ENCODE data around the gene KCNH4.
"Not testable (repeated sequence)": the region's sequence is repeated elsewhere in the genome, so short reads cannot be mapped to it uniquely, and the experiment has no call there.

Gene KCNH4

DNA sequence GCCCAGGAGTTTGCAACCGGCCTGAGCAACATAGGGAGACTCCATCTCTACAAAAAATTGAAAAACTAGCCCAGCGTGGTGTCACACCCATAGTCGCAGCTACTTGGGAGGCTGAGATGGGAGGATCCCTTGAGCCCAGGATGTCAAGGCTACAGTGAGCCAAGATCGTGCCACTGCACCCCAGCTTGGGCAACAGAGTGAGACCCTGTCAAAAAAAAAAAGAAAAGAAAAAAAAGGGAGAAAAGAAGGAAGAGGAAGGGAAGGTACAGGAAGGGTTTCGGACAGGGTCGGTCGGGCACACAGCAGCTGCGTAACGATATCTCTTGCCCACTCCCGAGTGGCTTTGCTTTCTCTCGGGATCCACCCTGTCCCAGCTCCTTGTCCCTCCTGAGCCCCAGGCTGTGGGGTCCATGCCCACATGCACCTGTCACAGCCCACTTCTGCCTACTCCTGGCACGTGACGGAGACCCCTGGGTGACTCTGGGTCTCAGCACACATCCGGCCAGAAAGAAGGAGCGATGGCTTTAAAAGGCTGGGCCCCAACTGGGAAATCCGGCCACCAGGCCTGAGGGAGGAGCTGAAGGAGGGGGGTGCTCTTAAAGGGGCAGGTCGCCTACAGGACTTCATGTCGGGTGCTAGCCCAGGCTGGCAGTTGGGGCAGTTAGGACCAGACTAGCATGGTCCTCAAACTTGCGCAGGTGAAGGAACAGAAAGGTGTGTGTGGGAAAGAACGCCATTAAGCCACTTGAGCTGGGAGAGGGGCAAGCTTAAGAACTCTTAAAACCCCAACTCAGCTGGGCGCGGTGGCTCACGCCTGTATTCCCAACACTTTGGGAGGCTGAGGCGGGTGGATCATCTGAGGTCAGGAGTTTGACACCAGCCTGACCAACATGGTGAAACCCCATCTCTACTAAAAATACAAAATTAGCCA, 13.3 kb upstream of the KCNH4 start, which contains the start of gene GHDC:
Gene GHDC, minus strand, starts transcription at position 526 of the 931 bp plus-strand sequence. CDS start 913 bp downstream, outside the sequence.
- peak; percentile 83 for DNase-seq

DNA sequence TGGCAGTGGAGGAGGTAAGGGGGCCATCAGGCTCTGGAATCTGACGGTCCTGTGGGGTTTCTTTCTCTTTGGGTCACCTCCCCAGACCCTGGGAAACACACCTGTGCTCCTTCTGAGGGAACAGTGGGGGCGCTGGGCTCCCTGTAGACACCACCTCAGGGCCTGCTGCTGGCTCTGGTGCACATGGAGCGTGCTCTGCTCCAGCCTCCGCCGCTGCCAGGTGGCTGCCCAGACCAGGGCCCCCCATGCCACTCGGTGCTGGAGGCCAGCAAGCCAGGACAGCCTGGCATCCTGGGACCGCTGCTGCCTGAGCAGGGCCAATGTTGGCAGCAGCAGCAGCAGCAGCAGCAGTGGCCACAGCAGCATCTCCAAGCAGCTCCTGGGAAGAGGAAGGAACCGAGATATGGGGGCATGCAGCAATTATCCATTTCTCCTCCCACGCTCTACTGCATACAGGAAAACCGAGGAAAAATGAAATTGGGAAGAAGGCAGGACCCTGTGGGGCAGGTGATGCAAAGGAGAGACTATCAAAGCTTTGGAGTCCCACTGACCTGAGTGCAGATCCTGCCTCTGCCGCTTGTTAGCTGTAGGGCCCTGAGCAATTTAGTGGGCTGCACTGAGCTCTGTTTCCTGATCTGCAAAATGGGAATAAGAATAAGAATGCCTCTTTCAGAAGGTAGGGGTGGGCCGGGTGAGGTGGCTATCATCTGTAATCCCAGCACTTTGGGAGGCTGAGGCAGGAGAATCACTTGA, 12.4 kb upstream of the KCNH4 start:
- DNase-seq, result no peak

DNA sequence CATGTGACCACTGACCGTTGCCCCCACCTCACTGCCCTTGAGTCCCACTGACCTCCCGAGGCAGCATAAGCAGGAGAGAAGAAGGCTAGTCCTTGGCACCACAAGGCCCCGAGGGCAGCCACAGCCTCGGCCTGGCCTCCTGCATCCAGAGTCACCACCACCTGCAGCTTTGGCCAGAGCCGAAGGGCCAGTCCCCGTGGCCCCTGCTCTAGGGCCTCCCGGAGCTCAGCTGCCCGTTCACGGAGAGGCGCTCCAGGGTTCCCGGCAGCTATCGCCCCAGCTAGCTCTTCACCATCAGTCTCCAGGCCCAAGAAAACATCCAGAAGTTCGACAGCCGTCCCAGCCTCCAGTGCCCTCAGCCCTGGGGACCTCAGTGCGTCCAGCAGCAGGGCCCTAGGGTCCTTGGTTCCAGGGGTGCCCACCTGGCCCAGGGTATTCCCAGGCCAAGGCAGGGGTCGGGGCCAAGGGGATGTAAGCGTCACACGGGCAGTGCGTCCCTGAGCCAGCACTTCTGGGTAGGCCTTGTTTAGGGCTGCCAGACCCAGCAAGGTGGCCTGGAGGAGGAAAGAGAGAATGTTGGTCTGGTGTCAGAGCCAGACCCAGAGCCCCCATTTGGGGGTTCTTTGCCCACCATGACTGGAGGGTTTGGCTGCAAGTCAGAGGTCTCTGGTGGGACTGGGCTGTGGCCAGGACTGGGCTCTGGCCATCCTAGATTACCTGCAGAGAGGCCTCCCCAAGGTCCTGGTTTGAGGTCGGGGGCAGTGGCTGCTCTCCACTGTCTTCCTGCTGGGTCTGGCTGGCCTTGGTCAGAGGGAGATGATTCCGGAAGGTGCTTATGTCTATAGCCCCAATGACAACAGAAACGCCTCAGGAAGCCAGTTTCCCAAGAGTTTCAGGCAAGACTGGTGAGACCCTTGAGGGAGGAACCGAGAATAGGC, 11.5 kb upstream of the KCNH4 start:
- DNase-seq, result no peak

DNA sequence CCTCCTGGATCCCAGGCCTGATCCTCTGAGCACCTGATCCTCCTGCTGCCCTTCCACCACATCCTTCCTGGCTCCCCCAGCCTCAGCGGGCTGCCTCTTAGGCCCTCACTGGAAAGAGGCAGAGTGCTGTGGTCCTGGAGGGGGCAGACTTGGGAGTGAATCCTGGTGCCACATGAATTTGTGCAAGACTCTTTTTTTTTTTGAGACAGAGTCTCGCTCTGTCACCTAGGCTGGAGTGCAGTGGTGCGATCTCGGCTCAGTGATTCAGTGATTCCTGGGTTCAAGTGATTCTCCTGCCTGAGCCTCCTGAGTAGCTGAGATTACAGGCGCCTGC, 10.3 kb upstream of the KCNH4 start:
- DNase-seq, result no peak

DNA sequence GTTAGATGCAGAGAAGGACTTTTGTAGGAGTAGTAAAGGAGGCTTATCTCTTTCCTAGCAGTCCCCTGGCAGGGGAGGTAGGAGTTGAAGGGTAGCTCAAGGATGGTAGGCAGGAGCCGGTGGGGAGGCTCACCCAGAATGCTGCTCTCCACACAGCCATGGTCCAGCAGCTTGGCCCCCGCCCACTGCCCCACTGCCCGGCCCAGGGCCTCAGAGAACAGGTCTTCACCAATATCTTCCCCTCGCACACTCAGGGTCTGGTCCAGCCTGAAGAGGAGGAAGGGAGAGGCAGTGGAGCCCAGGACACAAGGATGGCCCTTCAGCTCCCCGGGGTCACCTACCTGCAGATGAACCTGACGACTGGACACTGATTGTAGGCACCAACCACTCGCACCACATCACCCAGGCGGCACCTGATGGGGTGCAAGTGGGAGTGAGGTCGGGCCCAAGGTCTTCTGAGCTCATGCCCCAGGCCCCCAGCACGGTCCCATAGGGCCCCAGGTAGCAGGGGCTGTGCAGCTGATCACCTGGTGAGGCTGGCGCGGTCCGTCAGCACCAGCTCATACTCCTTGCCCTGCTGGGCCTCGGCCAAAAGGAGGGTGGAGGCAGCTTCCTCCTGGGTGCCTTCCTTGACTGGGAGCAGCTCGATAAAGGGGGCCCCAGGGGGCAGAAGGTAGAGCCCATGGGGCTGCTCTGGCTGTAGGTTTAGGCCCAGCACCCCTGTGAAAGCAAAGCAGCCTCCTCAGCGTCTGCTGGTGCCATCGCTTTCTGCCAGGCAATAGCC, 9.7 kb upstream of the KCNH4 start:
- no peak for DNase-seq

DNA sequence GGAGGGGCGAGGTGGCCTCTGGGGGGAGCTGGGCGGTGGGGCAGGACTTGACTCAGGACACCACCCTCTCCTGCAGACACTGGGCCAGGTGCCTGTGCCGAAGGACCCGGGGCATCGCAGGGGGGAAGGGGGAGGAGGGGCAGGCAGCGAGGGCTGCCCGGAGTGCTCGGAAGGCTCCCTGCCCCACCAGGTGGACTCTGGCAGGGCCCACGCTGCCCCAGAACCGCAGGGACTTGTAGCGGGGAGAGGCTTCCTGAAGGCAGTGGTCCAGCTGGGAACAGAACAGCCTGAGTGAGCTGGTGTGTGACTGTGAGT, 8.7 kb upstream of the KCNH4 start:
- no peak for DNase-seq

DNA sequence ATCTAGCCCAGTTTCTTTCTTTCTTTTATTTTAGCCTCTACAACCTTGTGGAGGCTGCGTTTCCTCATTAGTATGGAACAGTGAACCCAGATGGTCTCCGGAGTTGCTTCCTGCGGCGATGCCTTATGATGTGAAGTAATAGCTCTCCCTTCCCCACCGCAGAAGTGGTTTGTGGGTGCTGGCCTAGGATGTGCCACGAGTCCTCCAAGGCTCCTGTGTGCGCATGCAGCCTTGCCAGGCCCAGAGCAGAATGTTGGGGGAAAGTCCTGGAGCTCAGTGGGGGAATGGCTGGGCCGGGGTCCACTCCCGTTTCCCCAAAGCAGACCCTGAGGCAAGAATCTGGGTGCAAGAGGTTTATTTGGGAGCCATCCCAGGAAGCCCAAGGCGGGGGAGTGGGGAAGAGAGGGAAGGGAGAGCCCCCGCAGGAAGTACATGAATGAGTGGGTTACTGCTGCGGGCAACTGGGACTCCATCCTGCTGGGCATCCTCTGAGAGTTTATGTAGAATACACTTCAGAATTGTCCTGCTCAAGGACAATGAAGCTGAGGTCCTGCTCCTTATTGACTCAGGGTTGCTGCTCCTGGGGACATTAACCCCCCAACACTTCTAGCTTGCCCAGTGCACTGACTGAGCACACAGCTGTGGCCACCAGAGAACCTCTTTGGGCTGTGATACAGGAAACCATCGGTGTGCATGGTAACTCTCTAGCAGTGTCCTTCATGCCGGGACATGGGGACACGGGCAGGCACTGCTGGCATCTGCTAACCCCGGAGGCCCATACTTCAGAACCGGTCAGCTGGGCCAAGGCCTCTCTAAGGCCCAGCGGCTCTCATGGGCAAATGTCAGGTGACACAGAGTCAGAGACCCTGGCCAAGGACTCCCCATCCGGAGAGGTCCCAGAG, 8.1 kb upstream of the KCNH4 start:
- no peak for DNase-seq

DNA sequence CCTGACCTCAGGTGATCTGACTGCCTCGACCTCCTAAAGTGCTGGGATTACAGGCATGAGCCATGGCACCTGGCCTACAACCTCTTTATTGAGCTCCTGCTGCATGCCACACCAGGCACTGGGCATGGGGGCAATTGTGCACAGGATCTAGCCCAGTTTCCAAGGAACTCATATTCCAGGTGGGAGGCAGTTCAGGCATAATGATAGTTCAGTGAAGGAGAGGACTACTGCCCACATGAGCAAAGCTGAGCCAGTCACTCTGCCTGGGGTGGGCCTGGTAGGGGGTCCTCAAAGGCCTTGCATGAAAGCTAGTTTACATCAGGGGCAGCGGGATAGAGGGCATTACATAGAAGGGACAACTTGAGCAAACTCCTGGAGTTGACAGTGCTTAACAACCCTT, 6.9 kb upstream of the KCNH4 start:
- DNase-seq, result no peak

DNA sequence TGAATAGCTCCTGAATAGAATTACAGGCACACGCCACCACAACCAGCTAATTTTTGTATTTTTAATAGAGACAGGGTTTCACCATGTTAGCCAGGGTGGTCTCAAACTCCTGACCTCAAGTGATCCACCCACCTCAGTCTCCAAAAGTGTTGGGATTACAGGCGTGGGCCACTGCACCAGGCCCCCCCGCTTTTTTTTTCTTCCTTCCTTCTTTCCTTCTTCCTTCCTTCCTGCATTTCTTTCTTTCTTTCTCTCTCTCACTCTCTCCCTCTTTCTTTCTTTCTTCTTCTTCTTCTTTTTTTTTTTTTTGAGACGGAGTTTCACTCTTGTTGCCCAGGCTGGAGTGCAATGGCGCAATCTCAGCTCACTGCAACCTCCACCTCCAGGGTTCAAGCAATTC, 5.2 kb upstream of the KCNH4 start:
- not testable (repeated sequence) for DNase-seq

DNA sequence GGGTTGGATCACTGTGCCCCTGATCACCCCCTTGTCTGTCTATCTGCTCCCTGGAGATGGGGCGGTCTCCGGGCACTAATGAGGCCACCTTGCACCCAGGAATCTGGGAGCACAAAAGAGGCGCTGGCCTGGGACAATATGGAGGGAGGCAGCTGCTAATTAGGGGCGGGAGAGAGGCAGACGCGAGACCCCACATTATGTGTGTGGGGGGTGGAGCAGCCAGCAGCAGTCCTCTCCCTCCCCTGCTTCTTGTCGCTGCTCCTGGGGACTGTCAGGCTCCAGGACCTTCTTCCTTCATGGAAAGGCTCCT, 4.6 kb upstream of the KCNH4 start:
- no peak for DNase-seq

DNA sequence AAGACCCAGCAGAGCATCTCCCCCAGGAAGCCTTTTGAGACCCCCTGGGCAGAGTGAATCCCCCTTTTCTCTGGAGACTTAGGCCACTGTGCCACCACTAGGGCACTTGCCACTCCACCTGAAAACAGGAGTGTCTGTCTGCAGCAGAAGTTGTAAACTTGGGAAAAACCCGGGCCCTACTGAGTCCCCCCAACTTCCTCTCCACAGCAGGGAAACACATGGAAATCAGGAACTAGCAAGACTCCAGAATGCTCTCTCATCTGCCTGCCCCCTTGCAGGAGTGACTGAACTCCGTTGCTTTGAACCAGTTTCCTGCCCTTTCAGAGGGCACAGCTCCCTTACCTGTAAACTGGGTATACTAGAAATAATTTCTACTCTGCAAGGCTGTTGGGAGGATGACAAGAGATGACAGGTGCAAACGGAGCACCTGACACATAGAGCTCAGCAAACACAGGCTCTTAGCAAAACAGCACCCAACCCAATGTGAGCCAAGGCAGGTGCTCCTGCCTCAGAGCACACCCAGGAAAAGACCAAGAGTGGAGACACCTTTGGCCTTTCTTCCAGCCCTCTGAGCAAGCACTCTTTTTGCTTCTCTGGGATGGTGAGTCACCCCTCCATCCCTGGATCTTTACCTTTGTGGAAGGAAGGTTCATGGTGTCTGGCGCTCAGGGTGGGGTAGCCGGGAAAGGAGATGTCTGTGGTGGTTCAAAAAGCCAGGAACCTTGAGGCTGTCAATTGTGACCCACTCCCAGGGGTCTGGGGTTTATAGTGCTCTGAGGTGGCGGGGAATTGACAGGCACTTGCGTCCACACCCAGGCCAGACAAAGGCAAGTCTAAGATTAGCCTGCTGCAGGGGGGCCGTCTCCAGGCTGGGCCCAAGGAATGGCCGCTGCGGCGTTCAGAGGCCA, 4.0 kb upstream of the KCNH4 start, which contains the start of gene HCRT:
Gene HCRT, minus strand, starts transcription at position 740 of the 908 bp plus-strand sequence. Its CDS starts 87 bp downstream, at position 653.
- DNase-seq, result no peak

DNA sequence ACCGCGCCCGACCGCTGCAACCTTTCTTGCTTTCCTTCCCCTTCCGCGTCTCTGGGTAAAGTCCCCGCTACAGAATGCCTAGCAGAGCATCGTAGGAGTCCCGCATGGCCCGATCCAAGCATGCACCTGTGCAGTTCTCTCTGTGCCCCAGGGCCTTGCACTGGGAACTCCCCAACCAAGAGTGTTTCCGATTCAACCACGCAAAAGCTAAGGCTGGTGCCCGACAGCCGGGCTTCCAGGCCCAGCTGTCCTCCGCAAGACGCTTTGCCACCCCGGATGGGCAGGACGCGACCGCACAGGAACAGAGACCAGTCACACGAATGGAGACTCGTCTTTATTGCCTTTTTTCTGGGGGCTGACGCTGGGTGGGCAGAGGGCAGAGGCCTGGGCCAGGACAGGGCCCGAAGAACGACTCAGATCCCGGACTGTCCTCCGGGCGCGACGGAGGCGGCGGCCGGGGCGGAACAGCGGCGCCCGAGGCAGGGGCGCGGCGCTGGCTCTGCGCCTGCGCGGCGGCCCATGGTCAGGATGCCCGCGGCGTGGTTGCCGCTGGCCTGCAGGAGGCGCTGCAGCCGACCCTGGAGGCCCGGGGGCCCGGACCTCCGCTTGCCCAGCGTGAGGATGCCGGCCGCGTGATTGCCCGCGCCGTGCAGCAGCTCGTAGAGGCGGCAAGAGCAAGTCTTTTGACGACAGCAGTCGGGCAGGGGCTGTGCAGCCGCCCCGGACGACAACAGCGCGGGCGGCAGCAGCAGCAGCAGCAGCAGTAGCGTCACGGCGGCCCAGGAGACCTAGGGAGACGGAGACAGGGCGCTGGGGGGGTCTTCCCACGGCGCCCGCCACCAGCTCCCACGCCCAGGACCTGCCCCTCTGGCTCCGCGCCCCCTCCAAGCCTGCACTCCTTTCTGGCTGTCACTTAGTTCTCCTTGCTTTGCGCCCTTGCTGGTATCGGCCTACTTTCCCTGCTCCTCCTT, 3.1 kb upstream of the KCNH4 start:
- peak; percentile 80 for DNase-seq

DNA sequence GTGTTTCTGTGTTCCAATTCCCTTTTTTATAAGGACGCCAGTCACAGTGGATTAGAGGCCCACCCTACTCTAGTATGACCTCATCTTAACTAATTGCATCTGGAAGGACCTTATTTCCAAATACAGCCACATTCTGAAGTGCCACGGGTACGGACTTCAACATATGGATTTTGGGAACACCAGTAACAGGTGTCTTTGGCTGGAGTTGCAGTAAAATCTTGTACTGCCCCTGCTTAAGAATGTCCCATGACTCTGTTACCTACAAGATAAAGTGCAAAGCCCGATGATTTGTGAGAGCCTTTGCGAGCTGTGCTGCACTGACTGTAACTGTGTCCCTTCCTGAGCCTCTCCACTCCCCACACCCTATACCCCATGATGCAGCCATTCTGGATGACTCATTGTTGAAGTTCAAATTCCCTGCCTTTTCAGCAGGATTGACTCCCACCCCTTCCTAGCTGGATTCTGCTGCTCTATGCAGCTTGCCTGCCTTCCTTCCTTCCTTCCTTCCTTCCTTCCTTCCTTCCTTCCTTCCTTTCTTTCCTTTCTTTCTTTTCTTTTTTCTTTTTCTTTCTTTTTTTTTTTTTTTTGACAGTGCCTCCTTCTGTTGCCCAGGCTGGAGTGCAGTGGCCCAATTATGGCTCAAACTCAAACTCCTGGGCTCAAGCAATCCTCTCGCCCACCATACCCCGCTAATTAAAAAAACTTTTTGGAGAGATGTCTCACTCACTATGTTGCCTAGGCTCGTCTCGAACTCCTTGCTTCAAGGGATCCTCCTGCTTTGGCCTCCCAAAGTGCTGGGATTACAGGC, 2.2 kb upstream of the KCNH4 start:
- DNase-seq, result no peak

DNA sequence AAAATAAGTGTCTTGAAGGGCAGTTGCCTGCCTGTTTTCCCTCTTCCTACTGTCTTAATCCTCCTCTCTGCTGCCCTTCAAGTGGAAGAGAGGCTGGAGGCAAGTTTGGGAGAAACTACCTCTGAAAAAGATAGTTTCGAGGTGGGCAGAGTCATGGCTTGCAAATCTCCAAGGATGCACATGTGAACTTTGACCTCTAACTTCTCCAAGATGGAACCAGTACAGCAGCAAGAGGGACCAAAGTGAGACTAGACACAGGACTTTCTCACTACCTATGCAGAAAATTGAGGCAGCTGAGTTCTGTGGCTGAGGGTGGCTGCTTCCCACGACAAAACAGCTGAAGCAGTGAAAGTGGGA, 887 bp upstream of the KCNH4 start:
- no peak for DNase-seq

DNA sequence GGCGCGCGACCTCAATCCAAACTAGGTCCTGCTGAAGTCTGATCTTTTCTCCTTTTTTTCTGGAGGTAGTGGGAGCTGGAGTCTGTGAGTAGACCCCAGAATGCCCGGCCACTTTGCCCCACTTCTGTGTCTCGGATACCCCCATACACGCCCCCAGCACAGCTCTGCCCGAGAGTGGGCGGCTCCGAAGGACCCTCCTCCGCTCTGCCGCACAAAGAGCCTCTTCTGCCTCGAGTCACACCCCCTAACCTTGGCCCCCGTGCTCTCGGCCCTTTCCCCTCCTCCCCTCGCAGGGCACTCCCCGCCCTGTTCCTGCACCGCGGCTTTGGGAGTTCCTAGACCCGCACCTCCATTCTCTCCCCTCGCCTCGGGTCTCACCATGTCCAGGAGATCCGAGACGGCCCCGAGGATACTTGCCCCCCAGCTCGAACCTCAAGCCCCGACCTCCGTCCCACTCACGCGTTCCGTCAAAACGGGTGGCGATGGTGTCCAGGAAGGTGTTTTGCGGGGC, 476 bp downstream of the KCNH4 start:
- DNase-seq, result no peak

DNA sequence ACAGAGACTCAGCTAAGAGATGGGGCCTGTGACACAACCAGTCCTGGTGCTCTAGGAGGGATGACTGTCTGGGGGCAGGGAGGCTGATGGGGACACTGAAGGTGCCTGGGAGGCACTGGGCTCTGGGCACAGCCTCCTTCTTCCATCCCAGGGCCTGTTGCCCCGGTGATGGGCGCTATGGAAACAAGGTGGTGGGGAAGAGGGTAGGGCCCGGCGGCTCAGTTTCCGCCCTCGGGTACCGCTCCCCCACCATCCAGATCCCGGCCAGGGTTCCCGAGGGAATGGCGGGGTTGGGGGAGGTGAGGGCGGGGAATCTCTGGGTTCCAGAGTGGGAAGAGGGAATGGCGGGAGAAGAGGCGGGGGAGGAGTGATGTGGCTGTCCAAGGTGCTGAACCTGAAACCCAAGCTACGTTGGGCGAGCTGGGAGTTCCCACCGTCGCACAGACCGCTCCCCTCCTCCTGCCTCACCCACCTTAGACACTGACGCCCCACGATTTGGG, 981 bp downstream of the KCNH4 start:
- DNase-seq, result peak; percentile 22

DNA sequence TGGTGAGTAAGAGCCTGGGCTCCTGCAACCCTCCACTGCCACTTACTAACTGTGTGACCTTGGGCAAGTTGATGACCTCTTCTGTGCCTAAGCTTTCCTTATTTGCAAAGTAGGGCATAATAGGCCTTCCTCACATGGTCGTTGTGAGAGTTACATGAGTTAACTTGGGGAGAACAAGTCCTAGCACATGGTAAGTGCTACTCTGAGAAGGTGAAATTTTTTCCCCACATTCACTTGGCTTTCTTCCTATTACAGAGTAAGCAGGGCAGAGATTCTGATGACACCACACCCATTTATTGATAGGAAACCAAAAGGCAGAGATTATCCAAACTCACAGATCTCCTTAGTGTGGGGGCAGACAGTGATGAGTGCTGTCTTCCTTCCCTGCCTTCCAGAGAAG, 1.6 kb downstream of the KCNH4 start:
- no peak for DNase-seq

DNA sequence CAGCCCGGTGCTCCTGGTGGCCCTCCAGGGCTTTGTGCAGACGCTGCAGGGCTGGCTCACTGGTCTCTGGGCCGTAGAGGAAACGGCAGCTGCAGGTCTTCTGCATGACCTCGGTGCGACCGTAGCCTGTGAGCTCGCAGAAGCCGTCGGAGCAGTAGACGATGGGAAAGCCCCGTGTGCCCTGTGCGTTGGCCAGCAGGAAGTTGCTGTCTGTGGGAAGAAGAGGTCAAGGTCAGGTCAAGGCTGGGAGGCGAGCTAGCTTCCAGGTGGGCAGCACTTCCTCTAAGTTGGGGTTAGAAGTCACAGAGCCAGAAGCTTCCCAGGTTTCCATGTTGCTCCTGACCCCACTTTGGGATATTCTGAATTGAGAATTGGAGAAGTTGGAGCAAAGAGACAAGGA, 2.1 kb downstream of the KCNH4 start:
- peak; percentile 22 for DNase-seq
